Body of pancreas (tissue), 4 donors: ENCODE data around the gene NCS1. TPM values are rescaled to one million over a fixed set of nuclear protein-coding genes. Genes with fewer than 3 reads are reported as not detected.
A peak's percentile ranks its signal among the peaks of the same experiment; 100 is the strongest.

Experiments
- ATAC-seq: fragments of 150-250 bp; one replicate; pipeline ENCODE4 v1.9.1; 2016
- DNase-seq, 4 donors: peaks; one replicate each; pipeline ENCODE4 v3.0.0-alpha.2; 2019
- H3K27ac ChIP-seq, 4 donors: fragments of 200-600 bp; sonication (generic); 1 replicate in 3 of 4; 2 replicates in 1 of 4; pipeline versions ENCODE4 v1.5.1 to v1.6.1; 2016 to 2019; ENCODE audit warnings: mild to moderate bottlenecking in 1 of 4, mixed read lengths in 1 of 4, moderate library complexity in 1 of 4
- H3K27me3 ChIP-seq, 2 donors: fragments of 200-600 bp; sonication (generic); one replicate each; pipeline ENCODE4 v1.6.0; 2016; ENCODE audit warnings: mild to moderate bottlenecking in 1 of 2
- H3K36me3 ChIP-seq, 2 donors: fragments of 200-600 bp; sonication (generic); replicated peaks in 1 of 2; 2 replicates each; pipeline ENCODE4 v1.5.1; 2016; ENCODE audit warnings: low read depth in 2 of 2; ENCODE audit not compliant: insufficient read depth in 1 of 2
- H3K4me1 ChIP-seq: fragments of 200-600 bp; sonication (generic); one replicate; pipeline ENCODE4 v1.6.0; 2016
- H3K4me3 ChIP-seq, 2 donors: fragments of 200-600 bp; sonication (generic); 1 replicate in 1 of 2; 2 replicates in 1 of 2; pipeline ENCODE4 v1.5.1; 2016 to 2019
- H3K9me3 ChIP-seq, 3 donors: fragments of 200-600 bp; sonication (generic); 1 replicate in 2 of 3; 2 replicates in 1 of 3; pipeline ENCODE4 v1.5.1; 2016
- CTCF ChIP-seq, 7 experiments: fragments of 450-650 bp in 4 of 7; fragments of 200-600 bp in 3 of 7; sonication (generic) in 3 of 7; IDR thresholded peaks; one replicate each; pipeline ENCODE4 v1.5.1; 2016 to 2019; ENCODE audit warnings: antibody characterized with exemption in 7 of 7
- POLR2A ChIP-seq, 3 donors: fragments of 450-650 bp; IDR thresholded peaks; one replicate each; pipeline ENCODE4 v1.6.1; 2016; ENCODE audit warnings: antibody characterized with exemption in 3 of 3, mild to moderate bottlenecking in 2 of 3
- WGBS, 2 donors: methylation state at CpG; one replicate each; pipeline ENCODE4 v1.1.5; 2017; 5-methylcytosine and 5-hydroxymethylcytosine counted together
- intact Hi-C: fragments of 100-400 bp; cut with DNase I; formaldehyde crosslinking; loops from one replicate; pipeline ENCODE4 v1.15.1; 2023
- total RNA-seq, 2 donors: library from RNA; depleted of rRNA; stranded (reverse); fragments of >200 nt; gene quantifications; one replicate each; pipeline ENCODE4 v1.1.0, GENCODE V29; 2016

The NCS1 gene
- total RNA-seq, 2 donors from 2014 or later = 3.9 to 4.3 TPM

- DNase-seq = no peak
- 89 to 93% methylated on average over 9 to 25 of the region's 26 CpGs for WGBS, 2 donors
- Histone ChIP-seq H3K36me3 (peaks cover 0 to 2% of the 10 kb centered on the region in 2 donors), H3K4me1 (peaks cover 4% of the 10 kb centered on the region), H3K4me3 (no peak overlapping the region), H3K27me3 (no peaks in the 10 kb centered on the region), H3K27ac (no peak overlapping the region), H3K9me3 (no peaks in the 10 kb centered on the region)
- intact Hi-C loops = loop anchor here (5.0 kb wide), 2 partner anchors 77 to 127 kb away; no protein-coding TSS in a partner anchor
- ATAC-seq = no peak
- TF ChIP-seq CTCF (IDR thresholded peaks at IDR 0.05) (no peak), POLR2A (IDR thresholded peaks at IDR 0.05) (no peak)
These were observed 62.4 kb downstream of the NCS1 start for GRCh38 chr9:130234340-130235260.

DNA sequence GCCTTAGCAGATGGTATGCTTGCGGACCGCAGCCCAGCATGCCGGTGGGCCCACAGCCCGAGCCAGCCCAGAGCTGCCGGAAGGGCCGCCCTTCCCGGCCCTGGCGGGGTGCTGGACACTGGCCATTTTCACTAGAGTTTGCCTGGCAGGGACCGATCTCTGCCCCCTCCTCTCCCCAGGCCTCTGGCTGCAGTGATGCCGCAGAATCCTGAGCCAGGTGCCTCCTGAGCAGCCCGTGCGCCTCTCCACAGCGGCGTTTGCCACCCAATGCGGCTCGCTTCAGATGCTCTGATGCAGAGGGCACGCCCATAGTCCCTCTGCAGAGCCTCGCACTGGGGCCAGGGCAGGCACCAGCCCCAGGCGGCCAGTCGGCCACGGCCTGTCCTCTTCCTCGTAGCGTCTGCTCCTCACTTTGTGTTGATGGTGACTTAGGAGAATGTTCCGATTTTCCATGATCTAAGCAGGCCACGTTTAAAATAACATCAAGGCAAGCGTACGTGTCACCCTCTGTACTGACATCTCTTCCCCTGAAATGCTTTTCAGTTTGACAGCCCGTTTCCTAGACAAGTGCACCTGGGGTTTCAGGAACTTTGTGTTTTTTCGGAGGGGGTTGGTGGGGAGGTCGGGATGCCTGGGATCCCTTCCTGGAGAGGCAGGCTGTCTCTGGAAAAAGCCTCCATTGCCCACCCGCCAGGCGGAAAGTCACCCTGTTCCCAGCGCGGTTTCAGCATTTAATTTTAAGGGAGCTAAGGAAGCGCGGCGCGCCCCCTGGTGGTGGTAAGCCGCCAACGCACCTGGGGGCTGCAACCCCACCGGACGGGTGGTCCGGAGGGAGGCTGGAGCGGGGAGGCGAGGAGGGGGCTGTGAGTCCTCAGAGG, 63.6 kb downstream of the NCS1 start:
- peak; percentile 57 to 73 (median 64) for DNase-seq
- peak; percentile 51 for ATAC-seq
- WGBS, 2 donors = 34 to 48% methylated on average over 25 to 44 of the region's 45 CpGs
- Histone ChIP-seq H3K4me1 (peaks cover 4% of the 10 kb centered on the region), H3K4me3 (no peak overlapping the region), H3K27ac (no peak overlapping the region), H3K36me3 (peaks cover 0 to 2% of the 10 kb centered on the region in 2 donors), H3K9me3 (no peaks in the 10 kb centered on the region), H3K27me3 (no peaks in the 10 kb centered on the region)
- intact Hi-C loops = loop anchor here (5.0 kb wide), 2 partner anchors 78 to 128 kb away; no protein-coding TSS in a partner anchor
- peak; percentile 88 to 99 (median 97) for TF ChIP-seq CTCF (IDR thresholded peaks at IDR 0.05)
- TF ChIP-seq POLR2A (IDR thresholded peaks at IDR 0.05) = no peak

DNA sequence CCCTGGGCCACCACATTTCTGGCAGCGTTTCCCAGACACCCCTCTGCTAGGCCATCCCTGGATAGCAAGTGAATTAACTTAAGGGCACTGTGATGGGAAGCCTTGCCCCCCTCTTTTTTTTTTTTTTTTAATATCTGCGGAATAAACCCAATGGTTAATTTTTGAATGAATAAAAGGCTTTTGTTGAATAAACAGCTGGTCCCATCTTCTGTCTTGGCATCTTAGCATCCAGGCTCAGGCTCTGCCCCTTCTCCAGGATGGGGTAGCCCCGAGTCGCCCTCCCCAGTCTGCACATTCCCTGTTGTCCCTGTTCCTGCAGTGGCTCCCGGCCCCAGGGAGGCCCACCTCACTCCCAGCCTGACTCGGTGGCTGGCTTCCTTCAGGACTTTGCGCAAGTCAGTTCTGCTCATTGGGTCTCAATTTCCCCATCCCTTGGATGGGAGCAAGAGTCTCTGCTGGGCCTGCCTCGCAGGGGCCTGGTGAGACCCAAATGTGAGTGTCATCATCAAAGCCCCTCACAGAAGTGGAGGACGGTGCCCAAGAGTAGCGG, 64.3 kb downstream of the NCS1 start:
- TF ChIP-seq CTCF (IDR thresholded peaks at IDR 0.05) (no peak), POLR2A (IDR thresholded peaks at IDR 0.05) (no peak)
- Histone ChIP-seq H3K9me3 (no peaks in the 10 kb centered on the region), H3K27ac (no peak overlapping the region), H3K4me3 (no peak overlapping the region), H3K27me3 (no peaks in the 10 kb centered on the region), H3K4me1 (peaks cover 4% of the 10 kb centered on the region), H3K36me3 (peaks cover 0 to 2% of the 10 kb centered on the region in 2 donors)
- no peak for ATAC-seq
- 41 to 53% methylated on average over 7 to 8 of the region's 10 CpGs for WGBS, 2 donors
- intact Hi-C loops = loop anchor here (5.0 kb wide), 2 partner anchors 79 to 129 kb away; no protein-coding TSS in a partner anchor
- no peak for DNase-seq

- Histone ChIP-seq H3K4me1 (peaks cover 4% of the 10 kb centered on the region), H3K27me3 (no peaks in the 10 kb centered on the region), H3K27ac (no peak overlapping the region), H3K4me3 (no peak overlapping the region), H3K36me3 (peaks cover 0 to 2% of the 10 kb centered on the region in 2 donors), H3K9me3 (no peaks in the 10 kb centered on the region)
- intact Hi-C loops = loop anchor here (5.0 kb wide), 2 partner anchors 80 to 130 kb away; no protein-coding TSS in a partner anchor
- 72 to 79% methylated on average over 11 of the region's 11 CpGs for WGBS, 2 donors
- DNase-seq = no peak
- ATAC-seq = no peak
- TF ChIP-seq CTCF (IDR thresholded peaks at IDR 0.05) = no peak
- TF ChIP-seq POLR2A (IDR thresholded peaks at IDR 0.05) = no peak
These were observed 64.9 kb downstream of the NCS1 start for GRCh38 chr9:130237076-130237475.
